ENCODE data around the gene ZNF727.
A peak's percentile ranks its signal among the peaks of the same experiment; 100 is the strongest.
"Not testable (repeated sequence)": the region's sequence is repeated elsewhere in the genome, so short reads cannot be mapped to it uniquely, and the experiment has no call there.

ZNF727 gene

DNA sequence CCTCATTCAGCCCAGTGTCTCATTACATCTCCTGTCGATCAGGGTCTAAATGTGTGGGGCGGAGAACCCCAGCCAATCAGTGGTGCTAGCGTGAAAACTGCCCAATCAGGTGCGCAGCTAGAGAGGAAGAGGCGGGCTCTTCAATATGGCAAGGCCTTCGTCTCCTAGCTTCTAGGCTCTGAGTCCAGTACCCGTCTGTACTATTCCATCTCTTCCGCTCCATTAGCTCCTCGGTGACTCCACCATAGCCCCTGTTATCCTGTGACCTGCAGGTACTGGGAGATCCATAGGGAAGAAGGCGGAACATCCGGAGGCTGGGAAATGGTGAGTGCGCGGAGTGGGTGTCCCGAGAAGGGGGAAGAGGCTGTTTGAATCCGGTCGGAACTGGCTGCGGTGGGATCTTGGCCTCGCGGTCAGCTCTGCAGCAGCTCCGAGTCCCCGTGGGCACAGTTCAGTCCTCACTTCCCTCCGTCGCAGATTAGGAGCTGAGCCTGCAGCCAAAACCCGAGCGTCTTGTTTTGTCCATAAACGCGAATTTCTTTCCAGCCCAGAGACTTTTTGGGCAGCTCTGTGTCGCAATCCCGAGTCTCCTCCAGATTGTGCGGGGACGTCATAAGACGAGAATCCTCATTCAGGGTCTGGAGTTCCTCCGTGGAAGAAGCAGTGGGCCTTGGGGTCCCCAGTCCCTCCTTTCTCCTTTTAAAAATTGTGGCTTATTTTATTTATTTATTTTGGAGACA lies at the start of gene ZNF727:
TSS of gene ZNF727 (plus strand) at position 134 of the 740 bp plus-strand sequence. CDS start at position 322, 188 bp downstream.
- peak; percentile 4 for DNase-seq (ENCODE audit: low spot score)

DNA sequence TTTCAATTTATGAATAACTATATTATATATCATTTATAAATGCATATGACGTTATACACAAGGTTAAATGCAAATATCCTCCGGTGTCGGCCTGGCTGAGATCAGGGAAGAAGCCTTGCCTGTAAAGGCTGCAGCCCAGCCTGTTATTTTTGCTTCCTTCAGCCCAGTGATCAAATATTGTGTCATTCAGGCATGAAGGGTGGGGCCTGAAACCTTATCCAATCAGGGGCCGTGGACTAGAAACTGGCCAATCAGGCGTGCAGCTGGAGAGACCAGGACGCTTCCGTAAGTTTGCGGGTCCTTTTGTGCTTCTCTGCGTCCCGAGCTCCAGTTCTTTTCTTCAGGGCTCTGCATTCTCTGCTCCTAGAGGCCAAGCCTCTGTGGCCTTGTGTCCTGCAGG lies 46.7 kb upstream of the ZNF727 start, which contains the start of gene ZNF722:
TSS of gene ZNF722 (plus strand) at position 301 of the 400 bp plus-strand sequence. CDS start 113 bp downstream, outside the sequence.
- DNase-seq (ENCODE audit: low spot score) = no peak

DNA sequence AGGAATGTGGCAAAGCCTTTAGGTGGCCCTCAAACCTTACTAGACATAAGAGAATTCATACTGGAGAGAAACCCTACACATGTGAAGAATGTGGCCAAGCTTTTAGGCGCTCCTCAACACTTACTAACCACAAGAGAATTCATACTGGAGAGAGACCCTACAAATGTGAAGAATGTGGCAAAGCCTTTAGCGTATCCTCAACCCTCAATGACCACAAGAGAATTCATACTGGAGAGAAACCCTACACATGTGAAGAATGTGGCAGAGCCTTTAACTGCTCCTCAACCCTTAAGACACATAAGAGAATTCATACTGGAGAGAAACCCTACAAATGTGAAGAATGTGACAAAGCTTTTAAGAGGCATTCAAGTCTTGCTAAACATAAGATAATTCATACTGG lies 29.7 kb upstream of the ZNF727 start:
- DNase-seq (ENCODE audit: low spot score) = not testable (repeated sequence)

DNA sequence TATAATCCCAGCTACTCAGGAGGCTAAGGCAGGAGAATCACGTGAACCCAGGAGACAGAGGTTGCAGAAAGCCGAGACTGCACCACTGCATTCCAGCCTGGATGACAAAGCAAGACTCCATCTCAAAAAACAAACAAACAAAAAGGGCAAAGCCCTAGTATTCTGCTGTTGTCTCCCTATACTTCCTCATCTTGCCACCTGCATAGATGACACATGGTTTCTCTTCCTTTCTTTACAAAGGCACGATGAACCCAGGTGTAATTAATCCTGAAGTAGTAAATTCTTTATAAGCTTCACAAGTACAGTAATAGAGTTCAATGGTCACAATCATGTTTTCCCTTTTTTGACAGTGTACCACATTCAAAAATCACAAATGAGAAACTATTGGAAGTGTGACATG lies 9.8 kb upstream of the ZNF727 start:
- no peak for DNase-seq (ENCODE audit: low spot score)

DNA sequence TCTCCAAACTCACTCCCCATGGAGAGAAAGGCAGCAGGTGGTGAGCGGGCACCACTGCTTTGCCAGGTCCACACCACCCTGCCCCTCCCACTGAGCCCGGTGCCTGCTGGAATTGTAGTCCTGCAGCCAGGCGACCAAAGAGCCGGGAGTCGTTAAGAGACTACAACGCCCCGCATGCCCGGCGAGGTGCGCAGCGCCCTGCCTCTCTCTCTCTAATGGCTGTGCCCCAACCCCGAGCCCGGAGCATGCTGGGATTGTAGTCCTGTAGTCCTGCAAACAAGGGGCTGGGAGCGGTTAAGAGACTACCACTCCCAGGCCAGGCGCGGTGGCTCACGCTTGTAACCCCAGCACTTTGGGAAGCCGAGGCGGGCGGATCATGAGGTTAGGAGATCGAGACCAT lies 8.1 kb upstream of the ZNF727 start:
- DNase-seq (ENCODE audit: low spot score) = no peak

DNA sequence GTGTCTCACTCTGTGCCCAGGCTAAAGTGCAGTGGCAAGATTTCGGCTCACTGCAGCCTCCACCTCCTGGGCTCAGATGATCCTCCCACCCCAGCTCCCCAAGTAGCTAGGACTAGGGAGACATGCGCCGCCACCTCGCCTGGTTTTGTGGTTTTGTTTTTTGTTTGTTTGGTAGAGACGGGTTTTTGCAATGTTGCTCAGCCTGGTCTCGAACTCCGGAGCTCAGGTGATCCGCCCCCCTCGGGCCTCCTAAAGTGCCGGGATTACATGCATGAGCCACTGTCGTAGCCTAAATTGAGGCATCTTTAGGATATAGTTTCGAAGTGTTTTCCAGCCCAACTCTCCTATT lies 781 bp downstream of the ZNF727 start:
- DNase-seq (ENCODE audit: low spot score) = no peak

DNA sequence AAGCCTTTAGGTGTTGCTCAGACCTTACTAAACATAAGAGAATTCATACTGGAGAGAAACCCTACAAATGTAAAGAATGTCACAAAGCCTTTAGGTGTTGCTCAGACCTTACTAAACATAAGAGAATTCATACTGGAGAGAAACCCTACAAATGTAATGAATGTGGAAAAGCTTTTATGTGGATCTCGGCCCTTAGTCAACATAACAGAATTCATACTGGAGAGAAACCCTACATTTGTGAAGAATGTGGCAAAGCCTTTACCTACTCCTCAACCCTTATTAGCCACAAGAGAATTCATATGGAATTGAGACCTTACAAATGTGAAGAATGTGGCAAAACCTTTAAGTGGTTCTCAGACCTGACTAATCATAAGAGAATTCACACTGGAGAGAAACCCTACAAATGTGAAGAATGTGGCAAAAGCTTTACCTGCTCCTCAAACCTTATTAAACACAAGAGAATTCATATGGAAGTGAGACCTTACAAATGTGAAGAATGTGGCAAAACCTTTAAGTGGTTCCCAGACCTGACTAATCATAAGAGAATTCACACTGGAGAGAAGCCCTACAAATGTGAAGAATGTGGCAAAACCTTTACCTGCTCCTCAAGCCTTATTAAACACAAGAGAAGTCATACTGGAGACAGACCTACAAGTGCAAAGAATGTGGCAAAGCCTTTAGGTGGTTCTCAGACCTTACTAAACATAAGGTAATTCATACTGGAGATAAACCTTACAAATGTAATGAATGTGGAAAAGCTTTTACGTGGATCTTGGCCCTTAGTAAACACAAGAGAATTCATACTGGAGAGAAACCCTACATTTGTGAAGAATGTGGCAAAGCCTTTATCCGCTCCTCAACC lies 32.8 kb downstream of the ZNF727 start:
- DNase-seq (ENCODE audit: low spot score) = not testable (repeated sequence)

DNA sequence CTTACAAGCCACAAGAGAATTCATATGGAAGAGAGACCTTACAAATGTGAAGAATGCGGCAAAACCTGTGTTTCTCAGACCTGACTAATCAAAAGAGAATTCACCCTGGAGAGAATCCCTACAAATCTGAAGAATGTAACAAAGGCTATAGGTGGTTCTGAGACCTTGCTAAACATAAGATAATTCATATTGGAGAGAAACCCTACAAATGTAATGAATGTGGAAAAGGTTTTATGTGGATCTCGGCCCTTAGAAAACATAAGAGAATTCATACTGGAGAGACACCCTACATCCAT lies 33.4 kb downstream of the ZNF727 start:
- DNase-seq (ENCODE audit: low spot score) = no peak

DNA sequence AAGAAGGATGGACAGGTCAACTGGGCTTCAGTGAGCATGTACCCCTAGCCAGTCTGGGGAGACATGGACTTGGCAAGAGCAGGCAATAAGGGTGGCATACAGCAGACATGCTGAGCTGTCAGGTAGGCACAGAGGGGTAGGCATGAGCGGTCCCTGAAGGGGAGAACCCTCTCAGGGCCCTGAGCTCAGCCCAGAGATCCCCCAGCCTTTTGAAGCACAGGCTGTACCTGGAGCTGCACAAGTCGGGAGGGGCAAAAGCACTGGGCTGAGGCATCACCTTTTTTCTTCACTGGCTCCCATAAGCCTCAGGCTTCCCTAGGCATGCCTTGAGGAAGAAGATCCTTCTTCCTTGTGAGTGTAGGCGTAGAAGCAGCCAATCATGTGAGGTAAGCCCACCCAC lies 42.3 kb downstream of the ZNF727 start:
- no peak for DNase-seq (ENCODE audit: low spot score)

DNA sequence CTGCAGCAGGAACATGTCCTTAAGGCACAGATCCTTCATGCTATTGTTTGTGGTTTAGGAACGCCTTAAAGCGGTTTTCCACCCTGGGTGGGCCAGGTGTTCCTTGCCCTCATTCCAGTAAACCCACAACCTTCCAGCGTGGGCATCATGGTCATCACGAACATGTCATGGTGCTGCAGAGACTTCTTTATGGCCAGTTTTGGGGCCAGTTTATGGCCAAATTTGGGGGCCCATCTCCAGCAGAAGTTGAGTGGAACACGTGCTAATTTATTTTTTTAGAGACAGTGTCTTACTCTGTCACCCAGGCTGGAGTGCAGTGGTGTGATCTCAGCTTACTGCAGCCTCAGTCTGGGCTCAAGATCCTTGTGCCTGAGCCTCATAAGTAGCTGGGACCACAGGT lies 43.6 kb downstream of the ZNF727 start:
- DNase-seq (ENCODE audit: low spot score) = not testable (repeated sequence)

All from CD4-positive, alpha-beta T cell treated with Interleukin-6 at 100 ng/mL for 8 hours (primary cell).